ENCODE results near the gene CYBA.

The CYBA gene

DNA sequence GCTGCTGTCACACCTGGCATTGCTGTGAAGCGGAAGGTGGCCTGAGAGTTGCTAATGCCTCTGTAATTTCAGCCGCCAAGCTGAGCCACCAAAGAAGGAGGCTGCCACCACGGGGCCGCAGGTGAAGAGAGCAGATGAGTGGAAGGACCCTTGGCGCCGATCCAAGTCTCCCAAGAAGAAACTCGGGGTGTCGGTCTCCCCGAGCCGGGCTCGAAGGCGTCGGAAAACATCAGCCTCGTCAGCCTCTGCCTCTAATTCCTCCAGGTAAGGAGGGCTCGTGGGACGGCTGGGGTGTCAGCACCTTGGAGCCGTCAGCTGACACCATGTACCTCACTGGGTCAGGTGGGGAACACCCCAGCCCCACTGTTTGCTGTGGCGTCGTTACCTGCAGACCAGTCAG, 28.7 kb downstream of the CYBA start:
- TF ChIP-seq POLR2AphosphoS5 (IDR thresholded peaks at IDR 0.05; ENCODE audit: low read depth) (no peak), GABPA (IDR thresholded peaks at IDR 0.05; ENCODE audit: low read depth) (no peak), SPI1 (IDR thresholded peaks at IDR 0.05; ENCODE audit: borderline replicate concordance, low read depth) (no peak), REST (IDR thresholded peaks at IDR 0.05; ENCODE audit: insufficient replicate concordance, low read depth) (no peak)
- TF ChIP-seq, protein P1, sequence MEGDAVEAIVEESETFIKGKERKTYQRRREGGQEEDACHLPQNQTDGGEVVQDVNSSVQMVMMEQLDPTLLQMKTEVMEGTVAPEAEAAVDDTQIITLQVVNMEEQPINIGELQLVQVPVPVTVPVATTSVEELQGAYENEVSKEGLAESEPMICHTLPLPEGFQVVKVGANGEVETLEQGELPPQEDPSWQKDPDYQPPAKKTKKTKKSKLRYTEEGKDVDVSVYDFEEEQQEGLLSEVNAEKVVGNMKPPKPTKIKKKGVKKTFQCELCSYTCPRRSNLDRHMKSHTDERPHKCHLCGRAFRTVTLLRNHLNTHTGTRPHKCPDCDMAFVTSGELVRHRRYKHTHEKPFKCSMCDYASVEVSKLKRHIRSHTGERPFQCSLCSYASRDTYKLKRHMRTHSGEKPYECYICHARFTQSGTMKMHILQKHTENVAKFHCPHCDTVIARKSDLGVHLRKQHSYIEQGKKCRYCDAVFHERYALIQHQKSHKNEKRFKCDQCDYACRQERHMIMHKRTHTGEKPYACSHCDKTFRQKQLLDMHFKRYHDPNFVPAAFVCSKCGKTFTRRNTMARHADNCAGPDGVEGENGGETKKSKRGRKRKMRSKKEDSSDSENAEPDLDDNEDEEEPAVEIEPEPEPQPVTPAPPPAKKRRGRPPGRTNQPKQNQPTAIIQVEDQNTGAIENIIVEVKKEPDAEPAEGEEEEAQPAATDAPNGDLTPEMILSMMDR (IDR thresholded peaks at IDR 0.05; ENCODE audit: insufficient read depth, low read length), result no peak
- no peak overlapping the region for H3K27ac ChIP-seq (replicated peaks)
- no peak overlapping the region for H3K4me3 ChIP-seq (replicated peaks; ENCODE audit: insufficient read depth, low read length)
- H3K27me3 ChIP-seq (ENCODE audit: insufficient read depth, poor library complexity, severe bottlenecking), result no peaks in the 10 kb centered on the region
- no peak for DNase-seq (ENCODE audit: low read depth in 1 of 2, low spot score in 1 of 2)

GRCh38 chr16:88619859-88620815, 30.7 kb downstream of the CYBA start:
- Histone ChIP-seq H3K27me3 (ENCODE audit: insufficient read depth, poor library complexity, severe bottlenecking) (no peaks in the 10 kb centered on the region), H3K27ac (replicated peaks) (no peak overlapping the region), H3K4me3 (replicated peaks; ENCODE audit: insufficient read depth, low read length) (no peak overlapping the region)
- TF ChIP-seq REST (IDR thresholded peaks at IDR 0.05; ENCODE audit: insufficient replicate concordance, low read depth) (no peak), GABPA (IDR thresholded peaks at IDR 0.05; ENCODE audit: low read depth) (no peak), SPI1 (IDR thresholded peaks at IDR 0.05; ENCODE audit: borderline replicate concordance, low read depth) (no peak), POLR2AphosphoS5 (IDR thresholded peaks at IDR 0.05; ENCODE audit: low read depth) (no peak)
- TF ChIP-seq, protein P1 (IDR thresholded peaks at IDR 0.05; ENCODE audit: insufficient read depth, low read length), result no peak
- DNase-seq (ENCODE audit: low read depth in 1 of 2, low spot score in 1 of 2), result no peak

DNA sequence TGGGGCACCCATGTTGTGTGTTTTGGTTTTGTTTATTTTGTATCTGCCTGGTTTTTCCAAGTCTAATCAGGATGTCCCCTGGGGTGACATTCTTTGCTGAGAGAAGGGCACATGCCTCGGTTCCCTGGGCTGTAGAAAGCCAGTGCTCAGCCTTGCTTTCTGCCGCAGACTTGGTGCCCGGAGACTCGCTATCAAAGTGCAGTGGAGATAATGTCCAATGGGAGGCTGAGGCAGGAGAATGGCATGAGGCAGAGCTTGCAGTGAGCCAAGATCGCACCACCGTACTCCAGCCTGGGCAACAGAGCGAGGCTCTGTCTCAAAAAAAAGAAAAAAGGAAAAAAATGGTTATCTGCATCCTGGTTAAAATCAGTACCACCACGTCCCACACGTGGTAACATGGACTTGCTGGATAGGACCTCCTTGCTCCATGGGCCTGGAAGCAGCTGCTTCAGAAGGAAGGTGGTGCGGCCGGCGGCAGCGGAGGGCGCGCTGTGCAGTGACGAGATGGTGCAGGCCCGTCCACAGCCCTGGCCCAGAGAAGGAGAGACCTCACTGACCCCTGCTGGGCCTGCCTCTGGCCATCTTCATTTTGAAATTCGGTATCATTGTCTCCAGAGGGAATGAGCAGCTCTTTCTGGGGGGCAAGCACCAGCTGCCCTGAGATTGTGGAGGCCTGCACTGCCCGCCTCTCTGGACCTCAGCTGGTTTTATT, 31.7 kb downstream of the CYBA start:
- no peak for DNase-seq (ENCODE audit: low read depth in 1 of 2, low spot score in 1 of 2)
- no peak overlapping the region for H3K27ac ChIP-seq (replicated peaks)
- TF ChIP-seq, protein P1 (IDR thresholded peaks at IDR 0.05; ENCODE audit: insufficient read depth, low read length), result no peak
- TF ChIP-seq GABPA (IDR thresholded peaks at IDR 0.05; ENCODE audit: low read depth), result no peak
- no peak for TF ChIP-seq POLR2AphosphoS5 (IDR thresholded peaks at IDR 0.05; ENCODE audit: low read depth)
- no peak for TF ChIP-seq REST (IDR thresholded peaks at IDR 0.05; ENCODE audit: insufficient replicate concordance, low read depth)
- no peak for TF ChIP-seq SPI1 (IDR thresholded peaks at IDR 0.05; ENCODE audit: borderline replicate concordance, low read depth)
- H3K27me3 ChIP-seq (ENCODE audit: insufficient read depth, poor library complexity, severe bottlenecking), result no peaks in the 10 kb centered on the region
- no peak overlapping the region for H3K4me3 ChIP-seq (replicated peaks; ENCODE audit: insufficient read depth, low read length)

Measured in HL-60 (cell line).